Endothelial cell (in vitro differentiated cells): ENCODE data around the gene TNFRSF4. TPM values are rescaled to one million over a fixed set of nuclear protein-coding genes. Genes with fewer than 3 reads are reported as not detected.

Experiments used
- DNase-seq: peaks from one replicate; pipeline ENCODE4 v3.0.0; 2021; ENCODE audit warnings: low spot score
- H3K27ac Mint-ChIP-seq: one replicate; pipeline ENCODE4 v1.8.0; 2021; ENCODE audit warnings: mixed read lengths, inconsistent platforms; ENCODE audit not compliant: unreplicated experiment
- H3K27me3 Mint-ChIP-seq: one replicate; pipeline ENCODE4 v1.8.0; 2021; ENCODE audit warnings: mild to moderate bottlenecking, moderate library complexity, mixed read lengths, inconsistent platforms; ENCODE audit not compliant: unreplicated experiment
- H3K36me3 Mint-ChIP-seq: one replicate; pipeline ENCODE4 v1.8.0; 2021; ENCODE audit warnings: mild to moderate bottlenecking, low read depth, mixed read lengths, inconsistent platforms; ENCODE audit not compliant: unreplicated experiment
- H3K4me1 Mint-ChIP-seq: one replicate; pipeline ENCODE4 v1.8.0; 2021; ENCODE audit warnings: mild to moderate bottlenecking, mixed read lengths, inconsistent platforms; ENCODE audit not compliant: unreplicated experiment
- H3K4me3 Mint-ChIP-seq: one replicate; pipeline ENCODE4 v1.8.0; 2021; ENCODE audit warnings: mild to moderate bottlenecking, mixed read lengths, inconsistent platforms; ENCODE audit not compliant: unreplicated experiment
- H3K9me3 Mint-ChIP-seq: one replicate; pipeline ENCODE4 v1.8.0; 2021; ENCODE audit warnings: mixed read lengths, inconsistent platforms; ENCODE audit not compliant: unreplicated experiment
- total RNA-seq: library from RNA; stranded (reverse); fragmentation: NEBNext Ultra II Directional; extraction: Animal tissue kit (Norgen Biotek cat#: 25700); gene quantifications from one replicate; pipeline ENCODE4 v1.2.1, GENCODE V29; 2021; ENCODE audit not compliant: unreplicated experiment
- TF ChIP-seq, protein P1 (sequence below): fragments of 200-600 bp; sonication (generic); IDR thresholded peaks from one replicate; pipeline ENCODE4 v1.5.0; 2021; ENCODE audit warnings: antibody characterized with exemption; ENCODE audit not compliant: unreplicated experiment

Gene TNFRSF4
- total RNA-seq, 1 donor from 2014 or later = 0.80 TPM

- Mint-ChIP-seq H3K27ac (no peak overlapping the region), H3K9me3 (no peaks in the 10 kb centered on the region), H3K4me3 (no peak overlapping the region), H3K4me1 (peaks cover 10% of the 10 kb centered on the region), H3K36me3 (peaks cover 5% of the 10 kb centered on the region), H3K27me3 (peaks cover 3% of the 10 kb centered on the region)
- TF ChIP-seq, protein P1, sequence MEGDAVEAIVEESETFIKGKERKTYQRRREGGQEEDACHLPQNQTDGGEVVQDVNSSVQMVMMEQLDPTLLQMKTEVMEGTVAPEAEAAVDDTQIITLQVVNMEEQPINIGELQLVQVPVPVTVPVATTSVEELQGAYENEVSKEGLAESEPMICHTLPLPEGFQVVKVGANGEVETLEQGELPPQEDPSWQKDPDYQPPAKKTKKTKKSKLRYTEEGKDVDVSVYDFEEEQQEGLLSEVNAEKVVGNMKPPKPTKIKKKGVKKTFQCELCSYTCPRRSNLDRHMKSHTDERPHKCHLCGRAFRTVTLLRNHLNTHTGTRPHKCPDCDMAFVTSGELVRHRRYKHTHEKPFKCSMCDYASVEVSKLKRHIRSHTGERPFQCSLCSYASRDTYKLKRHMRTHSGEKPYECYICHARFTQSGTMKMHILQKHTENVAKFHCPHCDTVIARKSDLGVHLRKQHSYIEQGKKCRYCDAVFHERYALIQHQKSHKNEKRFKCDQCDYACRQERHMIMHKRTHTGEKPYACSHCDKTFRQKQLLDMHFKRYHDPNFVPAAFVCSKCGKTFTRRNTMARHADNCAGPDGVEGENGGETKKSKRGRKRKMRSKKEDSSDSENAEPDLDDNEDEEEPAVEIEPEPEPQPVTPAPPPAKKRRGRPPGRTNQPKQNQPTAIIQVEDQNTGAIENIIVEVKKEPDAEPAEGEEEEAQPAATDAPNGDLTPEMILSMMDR = no peak
- DNase-seq = no peak
Observed at GRCh38 chr1:1237874-1238701, 24.1 kb upstream of the TNFRSF4 start.

- no peak overlapping the region for H3K27ac Mint-ChIP-seq
- DNase-seq = no peak
- H3K27me3 Mint-ChIP-seq = peaks cover 5% of the 10 kb centered on the region
- no peak overlapping the region for H3K4me3 Mint-ChIP-seq
- no peaks in the 10 kb centered on the region for H3K9me3 Mint-ChIP-seq
- TF ChIP-seq, protein P1 = no peak
- H3K4me1 Mint-ChIP-seq = peaks cover 10% of the 10 kb centered on the region
- peaks cover 5% of the 10 kb centered on the region for H3K36me3 Mint-ChIP-seq
Observed at GRCh38 chr1:1236945-1237873, 23.3 kb upstream of the TNFRSF4 start.

DNA sequence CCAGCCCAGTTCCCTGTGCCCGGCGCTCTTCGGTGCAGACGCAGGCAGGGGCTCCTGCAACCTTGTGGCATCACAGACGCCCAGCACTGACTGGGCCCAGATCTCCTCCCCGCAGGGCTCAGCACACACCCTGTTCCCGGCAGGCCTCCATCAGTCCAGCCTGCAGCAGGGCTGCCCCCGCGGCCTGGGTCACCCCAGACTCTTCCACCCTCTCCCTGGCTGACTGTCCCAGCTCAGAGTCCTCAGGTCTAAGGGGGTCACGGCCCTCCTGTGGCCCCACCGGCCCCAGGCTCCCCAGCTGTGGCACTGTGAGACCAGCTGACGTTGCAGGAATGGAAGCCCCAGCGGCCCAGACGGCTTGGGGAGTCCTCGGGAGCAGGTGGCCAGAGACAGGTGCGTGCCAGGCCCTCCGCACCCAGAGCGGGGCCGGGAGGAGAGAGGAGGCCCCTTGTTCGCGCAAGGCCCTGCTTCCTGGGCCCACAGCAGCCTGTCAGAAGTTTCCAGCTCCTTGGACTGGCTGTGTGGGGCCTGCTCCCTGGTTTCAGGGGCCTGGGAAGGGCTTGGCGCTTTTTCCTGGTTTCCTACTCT is 22.3 kb upstream of the TNFRSF4 start:
- DNase-seq = no peak
- H3K27me3 Mint-ChIP-seq = peaks cover 7% of the 10 kb centered on the region
- H3K27ac Mint-ChIP-seq = no peak overlapping the region
- TF ChIP-seq, protein P1 = no peak
- H3K36me3 Mint-ChIP-seq = peaks cover 5% of the 10 kb centered on the region
- H3K4me1 Mint-ChIP-seq = peaks cover 10% of the 10 kb centered on the region
- no peaks in the 10 kb centered on the region for H3K9me3 Mint-ChIP-seq
- no peak overlapping the region for H3K4me3 Mint-ChIP-seq

DNA sequence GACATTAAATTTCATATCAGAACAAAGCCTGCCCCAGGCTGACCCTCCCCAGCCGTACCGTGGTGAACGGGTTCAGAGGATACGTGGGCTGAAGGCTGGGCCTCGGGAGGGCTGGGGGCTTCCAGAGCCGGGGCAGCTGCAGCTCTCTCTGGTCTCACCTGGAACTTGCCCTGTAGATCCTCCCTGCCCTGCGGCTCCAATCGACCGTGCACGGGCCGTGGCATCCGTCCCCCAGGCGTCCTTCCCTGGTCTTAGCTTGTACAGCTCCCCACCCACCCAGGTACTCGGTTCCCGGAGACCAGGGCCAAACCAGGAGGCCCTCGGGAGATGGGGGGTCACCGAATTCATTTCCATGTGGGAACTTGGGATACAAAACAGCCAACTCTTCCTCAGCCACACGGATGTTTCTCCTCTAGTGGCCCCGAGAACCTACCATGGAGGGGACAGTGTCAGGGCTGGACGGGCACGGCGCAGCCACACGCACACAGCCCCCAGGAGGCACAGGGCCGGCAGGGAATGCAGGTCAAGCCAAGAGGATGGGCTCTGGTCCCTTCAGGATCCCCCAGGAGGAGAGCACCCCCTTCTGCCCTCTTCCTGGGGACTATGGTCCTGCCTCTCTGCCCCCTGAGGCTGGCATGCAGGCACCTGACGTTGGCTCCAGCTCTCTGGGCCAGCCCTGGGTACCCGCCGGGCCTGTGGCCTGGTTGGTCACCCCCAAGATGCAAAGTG is 21.2 kb upstream of the TNFRSF4 start:
- Mint-ChIP-seq H3K36me3 (peaks cover 5% of the 10 kb centered on the region), H3K4me1 (peaks cover 17% of the 10 kb centered on the region), H3K9me3 (no peaks in the 10 kb centered on the region), H3K27ac (no peak overlapping the region), H3K27me3 (peaks cover 8% of the 10 kb centered on the region), H3K4me3 (no peak overlapping the region)
- DNase-seq = no peak
- TF ChIP-seq, protein P1 = no peak
